OCI-LY3 (cell line): Measurements from ENCODE around the gene EMILIN2.
A peak's percentile ranks its signal among the peaks of the same experiment; 100 is the strongest.

Source experiments
- H2AFZ ChIP-seq: fragments of 200-600, 300-600 bp; shearing (Covaris generic); 2 replicates; pipeline ENCODE4 v1.6.0; 2014; ENCODE audit warnings: antibody characterized with exemption, low read depth, low read length
- H3K27ac ChIP-seq: fragments of 200-600, 300-600 bp; sonication (generic); 2 replicates; pipeline ENCODE4 v1.5.1; 2014; ENCODE audit warnings: mild to moderate bottlenecking, low read length, moderate library complexity, mixed read lengths
- H3K27me3 ChIP-seq: fragments of 200-600, 300-600 bp; sonication (generic); 2 replicates; pipeline ENCODE4 v1.6.1; 2014; ENCODE audit warnings: low read depth, low read length, mixed read lengths
- H3K36me3 ChIP-seq: fragments of 200-600, 300-600 bp; sonication (generic); replicated peaks from 2 replicates; pipeline ENCODE3; 2014; ENCODE audit warnings: low read depth, low read length, mixed read lengths
- H3K4me1 ChIP-seq: fragments of 300-600, 200-600 bp; sonication (generic); 2 replicates; pipeline ENCODE4 v1.6.1; 2014; ENCODE audit warnings: low read length, mixed read lengths
- H3K4me2 ChIP-seq: fragments of 200-600, 300-600 bp; sonication (generic); 2 replicates; pipeline ENCODE4 v1.6.1; 2014; ENCODE audit warnings: low read length, mixed read lengths
- H3K4me3 ChIP-seq: fragments of 300-600, 200-600 bp; sonication (generic); 2 replicates; pipeline ENCODE4 v1.5.1; 2014; ENCODE audit warnings: antibody characterized with exemption, mild to moderate bottlenecking, low read length, moderate library complexity
- H3K79me2 ChIP-seq: fragments of 300-600, 200-600 bp; shearing (Covaris generic); 2 replicates; pipeline ENCODE4 v1.6.1; 2014; ENCODE audit warnings: mild to moderate bottlenecking, low read length, mixed read lengths
- H3K9ac ChIP-seq: fragments of 300-600, 200-600 bp; shearing (Covaris generic); 2 replicates; pipeline ENCODE4 v1.6.0; 2014; ENCODE audit warnings: mild to moderate bottlenecking, low read length, moderate library complexity
- H3K9me3 ChIP-seq: fragments of 200-600, 300-600 bp; shearing (Covaris generic); 2 replicates; pipeline ENCODE4 v1.6.1; 2014; ENCODE audit warnings: low read length, mixed read lengths; ENCODE audit not compliant: insufficient read depth
- H4K20me1 ChIP-seq: fragments of 200-600, 300-600 bp; sonication (generic); 2 replicates; pipeline ENCODE4 v1.6.1; 2016; ENCODE audit warnings: low read length, mixed read lengths; ENCODE audit not compliant: insufficient read depth
- EZH2phosphoT487 ChIP-seq: fragments of 200-600 bp; shearing (Covaris generic); IDR thresholded peaks from 2 replicates; pipeline ENCODE4 v1.6.1; 2018; ENCODE audit warnings: antibody characterized with exemption, mixed run types, low read depth
- TF ChIP-seq, protein P1 (sequence below): fragments of 200-600, 300-600 bp; sonication (generic); IDR thresholded peaks from 2 replicates; pipeline ENCODE4 v1.5.1; 2014; ENCODE audit warnings: antibody characterized with exemption, low read length, low read depth

Gene EMILIN2

DNA sequence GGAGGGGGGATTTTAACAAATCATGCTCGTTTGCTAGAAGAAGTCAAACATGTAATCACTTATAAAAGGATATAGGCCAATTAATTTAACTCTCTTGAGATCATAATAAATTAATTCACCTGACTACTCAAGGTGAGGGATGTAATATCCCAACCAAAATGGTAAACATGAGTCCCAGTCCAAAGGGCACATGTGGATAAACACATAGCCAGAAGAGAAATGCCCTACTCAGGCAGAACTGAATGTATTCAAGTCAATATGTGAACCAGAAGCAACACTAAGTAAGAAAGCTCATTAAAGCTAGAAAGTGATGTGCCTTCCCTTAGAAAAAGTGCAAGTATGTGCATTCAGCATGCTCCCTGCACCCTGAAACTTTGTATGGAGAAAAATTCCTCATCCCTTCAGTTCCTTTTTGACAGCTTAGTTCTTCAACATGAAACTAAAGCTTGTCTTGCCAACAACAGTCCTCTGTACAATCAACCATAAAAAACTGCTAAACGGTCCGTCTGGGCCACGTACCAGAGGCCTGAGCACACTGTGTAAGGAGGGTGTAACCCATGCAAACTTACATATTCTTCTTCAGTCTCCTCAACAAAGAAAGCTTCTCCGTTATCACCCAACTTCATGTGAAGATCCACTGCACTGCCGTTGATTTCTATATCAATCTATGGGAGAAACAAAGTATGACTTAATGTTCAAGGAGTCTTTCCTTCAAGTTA lies 107.3 kb downstream of the EMILIN2 start:
- H3K9ac ChIP-seq, result peak overlapping the region; percentile 22; the same call in 1 of the 2 replicates
- no peak overlapping the region for H3K4me3 ChIP-seq
- TF ChIP-seq, protein P1, sequence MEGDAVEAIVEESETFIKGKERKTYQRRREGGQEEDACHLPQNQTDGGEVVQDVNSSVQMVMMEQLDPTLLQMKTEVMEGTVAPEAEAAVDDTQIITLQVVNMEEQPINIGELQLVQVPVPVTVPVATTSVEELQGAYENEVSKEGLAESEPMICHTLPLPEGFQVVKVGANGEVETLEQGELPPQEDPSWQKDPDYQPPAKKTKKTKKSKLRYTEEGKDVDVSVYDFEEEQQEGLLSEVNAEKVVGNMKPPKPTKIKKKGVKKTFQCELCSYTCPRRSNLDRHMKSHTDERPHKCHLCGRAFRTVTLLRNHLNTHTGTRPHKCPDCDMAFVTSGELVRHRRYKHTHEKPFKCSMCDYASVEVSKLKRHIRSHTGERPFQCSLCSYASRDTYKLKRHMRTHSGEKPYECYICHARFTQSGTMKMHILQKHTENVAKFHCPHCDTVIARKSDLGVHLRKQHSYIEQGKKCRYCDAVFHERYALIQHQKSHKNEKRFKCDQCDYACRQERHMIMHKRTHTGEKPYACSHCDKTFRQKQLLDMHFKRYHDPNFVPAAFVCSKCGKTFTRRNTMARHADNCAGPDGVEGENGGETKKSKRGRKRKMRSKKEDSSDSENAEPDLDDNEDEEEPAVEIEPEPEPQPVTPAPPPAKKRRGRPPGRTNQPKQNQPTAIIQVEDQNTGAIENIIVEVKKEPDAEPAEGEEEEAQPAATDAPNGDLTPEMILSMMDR, result no peak
- TF ChIP-seq EZH2phosphoT487, result no peak
- H3K27me3 ChIP-seq, result no peaks in the 10 kb centered on the region
- H3K79me2 ChIP-seq, result peaks cover 25% of the 10 kb centered on the region
- peak overlapping the region; percentile 99 for H3K27ac ChIP-seq
- H3K4me1 ChIP-seq, result peaks cover 55% of the 10 kb centered on the region
- H3K36me3 ChIP-seq, result peaks cover 62% of the 10 kb centered on the region
- H2AFZ ChIP-seq, result no peak overlapping the region
- no peaks in the 10 kb centered on the region for H3K9me3 ChIP-seq
- H3K4me2 ChIP-seq, result no peak overlapping the region
- no peaks in the 10 kb centered on the region for H4K20me1 ChIP-seq

DNA sequence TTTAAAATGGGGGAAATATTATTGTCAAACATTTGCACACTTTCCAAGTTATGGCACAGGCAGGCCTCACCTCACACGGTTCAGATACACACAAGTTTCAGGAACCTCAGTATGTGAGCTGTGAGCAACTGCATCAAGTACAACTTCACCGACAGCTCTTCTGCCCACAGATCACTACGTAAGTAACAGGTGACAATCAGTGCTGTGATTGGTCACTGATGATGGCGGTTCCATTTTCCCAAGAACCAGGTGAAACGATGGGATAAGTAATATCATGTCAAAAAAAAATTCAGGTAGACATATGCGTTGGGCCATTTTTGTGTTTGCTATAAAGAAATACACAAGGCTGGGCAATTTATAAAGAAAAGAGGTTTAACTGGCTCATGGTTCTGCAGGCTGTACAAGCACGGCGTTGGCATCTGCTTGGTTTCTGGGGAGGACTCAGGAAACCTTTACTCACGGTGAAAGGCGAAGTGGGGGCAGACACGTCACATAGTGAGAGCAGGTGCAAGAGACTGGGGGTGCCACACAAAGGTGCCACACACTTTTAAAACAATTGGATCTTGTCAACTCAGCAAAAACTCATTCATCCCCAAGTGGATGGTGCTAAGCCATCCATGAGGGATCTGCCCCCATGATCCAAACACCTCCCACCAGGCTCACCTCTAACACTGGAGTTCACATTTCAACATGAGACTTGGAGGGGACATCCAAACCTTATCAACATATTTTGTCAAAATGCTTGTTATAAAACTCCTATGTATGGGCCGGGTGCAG lies 108.3 kb downstream of the EMILIN2 start:
- Histone ChIP-seq H3K9me3 (no peaks in the 10 kb centered on the region), H3K4me1 (peaks cover 64% of the 10 kb centered on the region), H3K4me2 (peak overlapping the region; percentile 71; the same call in 1 of the 2 replicates), H3K4me3 (peak overlapping the region; percentile 9; the same call in 1 of the 2 replicates), H3K27me3 (no peaks in the 10 kb centered on the region), H2AFZ (no peak overlapping the region), H3K79me2 (peaks cover 31% of the 10 kb centered on the region), H3K27ac (peak overlapping the region; percentile 99), H4K20me1 (no peaks in the 10 kb centered on the region), H3K36me3 (peaks cover 65% of the 10 kb centered on the region), H3K9ac (peak overlapping the region; percentile 91; the same call in 1 of the 2 replicates)
- TF ChIP-seq, protein P1, result no peak
- TF ChIP-seq EZH2phosphoT487, result no peak

DNA sequence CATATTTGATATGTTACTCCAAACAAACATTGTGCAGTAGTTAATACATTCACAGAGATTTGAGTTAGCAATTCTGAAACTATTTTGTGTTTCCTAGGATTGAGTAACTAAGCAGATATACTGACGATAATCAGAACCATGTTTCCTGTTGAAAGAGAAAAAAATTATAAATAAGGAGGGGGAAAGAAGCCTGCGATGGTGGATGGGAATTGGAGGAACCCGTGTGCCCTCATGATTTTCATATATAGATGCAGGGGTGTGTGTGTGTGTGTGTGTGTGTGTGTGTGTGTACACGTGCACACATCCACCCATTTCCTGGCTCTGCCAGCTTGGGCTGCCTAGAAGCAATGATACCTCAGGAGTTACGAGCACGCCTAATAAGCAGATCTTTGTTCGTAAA lies 109.2 kb downstream of the EMILIN2 start:
- peak overlapping the region; percentile 71 for H3K4me2 ChIP-seq
- H3K27ac ChIP-seq, result peak overlapping the region; percentile 99
- H3K9ac ChIP-seq, result peak overlapping the region; percentile 91
- H3K27me3 ChIP-seq, result no peaks in the 10 kb centered on the region
- peak overlapping the region; percentile 27 for H3K4me3 ChIP-seq
- H2AFZ ChIP-seq, result no peak overlapping the region
- peaks cover 72% of the 10 kb centered on the region for H3K4me1 ChIP-seq
- peaks cover 31% of the 10 kb centered on the region for H3K79me2 ChIP-seq
- H4K20me1 ChIP-seq, result no peaks in the 10 kb centered on the region
- H3K9me3 ChIP-seq, result no peaks in the 10 kb centered on the region
- peaks cover 55% of the 10 kb centered on the region for H3K36me3 ChIP-seq
- TF ChIP-seq, protein P1, result no peak
- no peak for TF ChIP-seq EZH2phosphoT487

DNA sequence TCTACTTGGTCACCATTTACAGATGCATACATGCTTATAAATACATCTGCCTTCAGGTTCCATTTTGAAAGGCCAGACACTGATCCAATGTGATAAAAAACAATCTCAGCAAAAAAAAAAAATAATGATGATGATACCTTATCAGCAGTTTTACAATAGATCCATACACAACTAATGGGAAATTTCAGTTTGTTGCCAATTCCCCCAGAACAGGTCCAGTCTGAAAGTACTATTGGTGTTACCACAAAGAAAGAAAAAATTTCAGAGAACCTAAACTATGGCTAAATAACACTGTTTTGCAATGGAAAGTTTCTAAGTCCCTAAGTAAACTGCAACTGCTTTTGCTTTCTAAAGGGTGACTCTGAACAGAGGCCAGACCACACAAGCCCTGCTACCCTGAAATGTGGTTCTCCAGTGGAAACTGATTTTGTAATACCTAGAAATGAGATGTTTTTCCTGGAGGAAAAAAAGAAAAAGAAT lies 112.1 kb downstream of the EMILIN2 start:
- H3K9me3 ChIP-seq, result no peaks in the 10 kb centered on the region
- no peak overlapping the region for H2AFZ ChIP-seq
- H3K4me1 ChIP-seq, result peaks cover 97% of the 10 kb centered on the region
- no peaks in the 10 kb centered on the region for H3K27me3 ChIP-seq
- H3K4me3 ChIP-seq, result peak overlapping the region; percentile 1; the same call in 1 of the 2 replicates
- peaks cover 36% of the 10 kb centered on the region for H3K36me3 ChIP-seq
- peak overlapping the region; percentile 91 for H3K9ac ChIP-seq
- H4K20me1 ChIP-seq, result no peaks in the 10 kb centered on the region
- peak overlapping the region; percentile 99 for H3K27ac ChIP-seq
- H3K4me2 ChIP-seq, result peak overlapping the region; percentile 52
- peaks cover 58% of the 10 kb centered on the region for H3K79me2 ChIP-seq
- TF ChIP-seq, protein P1, result no peak
- no peak for TF ChIP-seq EZH2phosphoT487
